GM21515 (cell line): ENCODE data around the gene FMNL2.
"Not testable (repeated sequence)": the region's sequence is repeated elsewhere in the genome, so short reads cannot be mapped to it uniquely, and the experiment has no call there.

Source experiments
- ATAC-seq: cut with Tn5 transposase; IDR thresholded peaks from one replicate; pipeline ENCODE4 v1.9.1; 2021; ENCODE audit not compliant: unreplicated experiment

Gene FMNL2

DNA sequence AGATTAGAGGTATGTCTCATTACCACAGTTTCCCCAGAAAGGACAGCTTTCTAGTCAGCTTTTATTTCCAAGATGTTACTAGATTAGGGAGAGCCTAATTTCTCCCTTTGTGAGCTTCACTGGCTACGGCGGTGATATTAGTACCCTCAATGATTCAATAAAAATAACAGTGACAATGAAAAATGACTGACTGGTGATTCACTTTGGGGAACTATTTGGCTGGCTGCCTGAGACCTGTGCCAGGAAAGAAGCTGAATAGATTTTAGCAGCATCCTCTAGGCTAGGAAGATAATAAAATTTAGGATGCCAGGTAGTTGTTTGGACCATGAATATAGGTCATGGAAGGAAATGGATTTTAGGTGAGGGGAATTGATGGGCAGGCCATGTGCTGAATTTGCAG is 178.7 kb downstream of the FMNL2 start:
- no peak for ATAC-seq

DNA sequence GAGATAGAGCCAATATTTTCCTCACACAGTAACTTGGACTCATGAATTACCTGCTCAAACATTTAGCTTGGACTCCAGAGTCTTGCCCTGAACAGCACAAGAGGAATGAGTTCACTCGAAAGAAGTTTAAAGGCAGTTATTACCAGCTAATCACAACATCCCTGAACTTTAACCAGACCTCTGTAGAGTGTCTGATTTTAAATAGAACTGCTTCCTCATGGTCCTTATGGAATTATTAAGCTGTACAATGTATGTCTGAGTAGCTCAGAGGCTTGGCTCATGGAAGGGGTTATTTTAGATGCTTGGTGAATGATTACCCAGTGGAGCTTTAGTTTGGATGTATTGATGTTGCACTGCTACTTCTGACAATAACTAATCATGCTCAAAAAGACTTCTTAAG is 183.1 kb downstream of the FMNL2 start:
- no peak for ATAC-seq

DNA sequence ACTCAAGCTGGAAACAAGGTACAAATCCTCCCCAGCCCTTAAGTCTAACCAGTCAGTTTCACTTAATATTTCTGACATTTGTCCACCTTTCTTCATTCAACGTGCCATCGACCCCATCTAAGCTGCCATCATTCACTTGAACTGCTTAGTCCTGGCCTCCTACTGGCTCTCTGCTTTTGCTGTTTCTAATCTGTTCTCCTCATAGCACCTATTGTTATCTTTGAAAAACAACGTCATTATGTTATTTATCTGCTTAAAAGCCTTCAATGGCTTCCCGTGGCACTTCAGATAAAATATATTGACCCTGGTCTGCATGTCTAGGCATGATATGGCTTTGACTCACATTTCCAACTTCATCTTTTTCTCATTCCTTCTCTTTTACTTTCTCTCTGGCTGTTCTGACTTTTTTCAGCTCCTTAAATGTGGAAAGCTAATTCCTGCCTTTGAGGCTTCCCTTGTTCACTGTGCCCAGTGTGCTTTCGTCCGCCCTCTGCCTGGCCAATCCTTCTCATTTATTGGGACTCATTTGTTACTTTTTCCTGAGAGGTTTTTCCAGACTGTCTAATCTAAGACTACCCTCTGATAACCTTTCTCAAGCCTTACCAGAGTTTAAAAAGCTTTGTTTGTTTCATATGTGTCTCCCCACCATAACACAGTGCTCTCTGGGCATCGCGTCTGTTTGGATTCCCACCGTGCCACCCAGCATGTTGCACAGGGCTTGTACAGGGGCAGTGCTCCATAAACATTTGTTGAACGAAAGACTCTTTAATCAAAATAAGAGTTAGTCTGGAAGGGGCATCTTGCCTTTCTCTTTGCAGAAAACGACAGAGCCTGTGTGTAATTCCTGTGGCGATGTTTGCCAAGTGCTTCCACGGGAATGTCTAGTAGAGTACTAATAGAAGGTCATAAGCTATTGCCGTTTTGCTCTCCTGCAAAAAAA is 183.9 kb downstream of the FMNL2 start:
- ATAC-seq, result no peak

DNA sequence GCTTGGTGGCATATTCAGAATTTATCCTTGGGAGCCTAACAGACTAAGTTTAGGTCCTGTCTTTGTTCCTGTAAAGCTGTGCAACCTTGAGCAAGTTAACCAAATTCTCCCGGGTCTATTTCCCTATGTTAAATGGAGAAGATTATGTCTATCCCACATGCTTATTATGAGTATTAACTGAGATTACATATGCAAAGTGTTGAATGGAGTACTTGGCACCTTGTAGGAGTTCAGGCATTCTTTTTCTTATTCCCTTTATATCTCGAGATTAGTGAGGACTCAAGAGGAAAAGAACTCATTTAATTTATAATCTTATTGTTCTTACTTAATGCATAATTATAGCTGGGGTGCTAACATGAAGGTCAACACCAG is 184.6 kb downstream of the FMNL2 start:
- no peak for ATAC-seq

DNA sequence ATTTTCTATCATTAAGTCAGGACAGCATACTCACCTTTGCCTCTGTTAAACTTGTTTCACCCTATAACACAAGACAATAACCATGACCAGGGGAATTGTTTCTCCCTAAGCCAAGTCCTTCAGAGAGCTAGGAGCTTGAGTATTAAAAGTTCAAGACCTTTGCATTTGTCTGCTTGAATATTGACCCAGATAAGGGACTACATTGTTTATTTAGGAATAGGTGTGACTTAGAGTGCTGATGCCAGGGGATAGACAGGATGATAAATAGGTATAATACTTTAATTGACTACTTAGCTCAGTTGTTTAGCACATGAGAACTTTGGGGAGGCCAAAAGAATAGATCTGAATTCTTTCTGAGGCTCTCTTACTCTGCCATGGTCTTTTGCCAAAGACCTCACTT is 185.8 kb downstream of the FMNL2 start:
- ATAC-seq, result no peak

DNA sequence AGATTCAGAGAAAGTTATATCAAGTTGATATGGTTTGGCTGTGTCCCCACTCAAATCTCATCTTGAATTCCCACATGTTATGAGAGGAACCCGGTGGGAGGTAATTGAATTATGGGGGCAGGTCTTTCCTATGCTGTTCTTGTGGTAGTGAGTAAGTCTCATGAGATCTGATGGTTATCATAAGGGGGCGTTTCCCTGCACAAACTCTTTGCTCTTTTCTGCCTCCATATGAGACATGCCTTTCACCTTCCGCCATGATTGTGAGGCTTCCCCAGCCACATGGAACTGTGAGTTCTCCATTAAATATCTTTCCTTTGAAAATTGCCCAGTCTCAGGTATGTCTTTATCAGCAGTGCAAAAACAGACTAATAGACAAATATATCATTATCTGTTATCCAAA is 187.5 kb downstream of the FMNL2 start:
- ATAC-seq, result not testable (repeated sequence)

DNA sequence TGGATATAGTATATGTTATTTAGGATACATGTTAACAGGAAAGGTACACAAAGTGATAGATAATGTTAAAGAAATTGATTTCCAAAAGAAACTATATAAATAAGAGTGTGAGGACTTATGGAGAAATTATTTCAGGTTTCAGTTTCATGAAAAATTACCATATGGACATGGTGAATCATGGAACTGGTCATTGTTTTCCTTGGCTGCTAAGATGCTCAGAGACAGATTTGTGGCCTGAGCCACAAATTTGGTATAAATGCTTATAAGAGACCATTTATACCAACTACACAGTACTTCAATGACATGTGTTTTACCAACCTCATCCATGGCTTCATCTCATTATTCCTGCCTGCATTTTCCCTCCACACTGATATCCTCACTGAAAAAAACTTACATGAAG is 188.1 kb downstream of the FMNL2 start:
- ATAC-seq, result no peak

DNA sequence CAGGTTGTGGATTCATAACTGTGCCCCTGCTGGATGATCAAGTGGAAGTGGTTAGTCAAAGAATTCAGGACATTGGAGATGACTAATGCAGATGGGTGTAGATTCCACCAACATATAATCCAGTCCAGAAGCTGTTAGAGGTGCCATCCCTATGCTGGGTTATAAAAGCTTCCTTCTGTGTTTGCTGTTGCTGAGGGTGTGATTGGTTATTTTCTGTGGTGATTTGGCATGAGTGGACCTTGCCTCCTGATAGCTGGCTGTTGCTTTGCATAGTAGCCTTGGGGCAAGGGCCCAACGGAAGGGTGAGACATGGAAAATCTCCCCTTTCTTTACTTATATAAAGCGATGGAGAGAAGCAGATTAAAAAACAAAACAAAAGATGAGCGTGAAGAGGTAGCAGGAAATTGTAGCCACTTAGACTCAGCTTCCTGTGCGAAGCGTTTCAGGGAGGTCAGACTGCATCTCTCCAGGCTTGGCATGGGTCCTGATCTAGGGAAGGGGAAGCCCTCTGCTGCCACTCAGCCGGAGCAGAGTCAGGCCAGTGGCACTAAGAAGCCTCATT is 190.4 kb downstream of the FMNL2 start:
- no peak for ATAC-seq

DNA sequence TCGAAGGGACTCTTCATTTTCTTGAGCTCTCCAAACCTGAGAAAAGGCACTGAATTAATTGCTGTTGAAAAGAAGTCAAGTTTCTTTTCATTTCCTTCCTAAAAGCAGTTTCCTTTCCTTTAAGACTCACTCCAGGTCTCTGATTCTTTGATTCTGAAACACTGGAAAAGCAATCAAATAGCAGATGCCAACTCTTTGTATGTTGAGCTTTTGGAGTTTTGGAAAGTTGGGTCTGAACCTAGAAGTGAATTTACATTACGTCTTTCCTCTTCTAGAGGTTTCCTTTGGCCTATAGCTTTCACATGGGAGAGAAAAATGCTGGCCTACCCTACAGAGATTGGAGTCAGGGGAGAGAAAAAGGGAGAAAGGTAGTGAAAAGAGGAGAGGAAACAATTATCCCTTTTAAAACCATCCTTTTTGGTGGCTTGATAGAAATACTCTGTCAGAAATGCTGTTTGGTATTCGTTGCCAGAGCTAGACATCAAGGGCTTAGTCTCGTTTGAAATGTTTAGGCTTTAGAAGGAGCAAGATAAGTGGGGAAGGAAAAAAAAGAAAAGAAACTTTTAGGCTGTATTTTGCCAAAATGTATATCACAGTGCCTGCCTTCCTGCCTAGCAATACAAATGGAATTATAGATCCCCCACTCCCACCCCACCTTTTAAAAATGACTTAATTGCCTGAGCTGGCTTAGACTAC is 194.6 kb downstream of the FMNL2 start:
- no peak for ATAC-seq

DNA sequence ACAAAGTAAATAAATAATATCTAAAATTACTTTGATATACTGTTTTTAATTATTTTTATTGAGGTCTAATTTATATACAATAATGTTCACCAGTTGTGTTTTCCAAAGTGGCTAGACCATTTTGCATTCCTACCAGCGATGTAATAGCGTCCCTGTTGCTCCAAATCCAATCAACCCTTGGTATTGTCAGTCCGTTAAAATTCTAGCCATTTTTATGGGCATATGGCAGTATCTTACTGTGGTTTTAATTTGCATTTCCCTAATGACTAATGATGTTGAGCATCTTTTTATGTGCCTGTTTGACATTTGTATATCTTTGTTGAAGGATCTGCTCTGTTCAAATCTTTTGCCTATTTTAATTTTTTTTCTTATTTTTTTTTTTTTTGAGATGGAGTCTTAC is 197.3 kb downstream of the FMNL2 start:
- no peak for ATAC-seq

DNA sequence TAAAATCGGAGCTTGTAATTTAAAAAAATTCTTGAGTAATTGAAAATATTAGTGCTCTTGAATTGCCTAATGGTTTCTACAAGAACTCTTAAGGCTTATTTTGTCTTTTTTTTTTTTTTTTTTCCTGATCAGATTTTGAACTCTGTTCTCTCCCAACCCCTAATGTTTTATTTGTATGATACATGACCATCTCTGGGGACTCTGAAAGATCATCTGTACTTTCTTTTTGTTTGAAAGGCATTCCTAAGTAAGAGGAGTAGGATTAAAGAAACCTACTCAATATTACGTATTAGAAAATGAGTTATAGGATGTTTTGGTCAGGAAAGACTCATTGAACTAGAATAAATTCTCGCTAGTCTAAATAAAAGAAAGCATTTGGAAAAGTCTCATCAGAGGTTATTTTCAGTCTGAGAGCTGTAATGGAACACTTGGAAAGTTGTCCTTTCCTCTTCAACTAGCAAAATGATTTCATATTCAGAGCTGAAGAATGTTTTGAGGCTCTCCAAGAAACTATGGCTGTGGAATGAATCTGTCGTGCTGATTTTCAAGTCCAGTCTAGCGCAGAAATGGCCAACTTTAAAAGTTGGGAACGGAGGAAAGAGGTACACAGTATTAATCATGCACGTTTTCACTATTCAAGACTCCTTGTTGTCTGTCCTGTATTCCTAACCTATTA is 199.6 kb downstream of the FMNL2 start:
- no peak for ATAC-seq

DNA sequence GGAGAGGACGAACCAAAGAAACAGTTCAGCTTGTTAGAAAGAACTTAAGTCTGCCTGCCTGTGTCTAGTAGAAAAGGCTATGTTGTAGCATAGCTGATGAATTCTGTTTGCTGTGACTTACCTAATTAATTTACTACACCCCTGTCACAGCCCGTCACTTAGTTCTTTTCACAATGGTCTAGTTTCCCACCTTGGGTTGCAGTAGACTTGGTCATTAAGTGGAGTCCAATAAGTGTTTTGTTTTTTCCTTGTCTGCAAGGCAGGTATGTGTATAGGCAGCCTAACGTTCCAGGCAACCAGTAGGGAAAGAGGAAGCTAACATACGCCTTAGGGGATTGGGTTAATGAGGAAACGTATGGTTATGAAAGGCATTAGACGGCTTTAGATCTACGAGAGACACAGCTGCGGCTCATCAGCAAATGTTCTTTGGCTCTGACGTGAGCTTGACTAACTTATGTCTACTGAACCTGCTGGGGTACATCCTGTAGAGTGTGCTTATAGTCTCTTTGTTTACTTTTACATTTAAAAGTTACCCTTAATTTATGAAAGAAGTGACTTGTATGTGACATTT is 202.2 kb downstream of the FMNL2 start:
- ATAC-seq, result no peak

DNA sequence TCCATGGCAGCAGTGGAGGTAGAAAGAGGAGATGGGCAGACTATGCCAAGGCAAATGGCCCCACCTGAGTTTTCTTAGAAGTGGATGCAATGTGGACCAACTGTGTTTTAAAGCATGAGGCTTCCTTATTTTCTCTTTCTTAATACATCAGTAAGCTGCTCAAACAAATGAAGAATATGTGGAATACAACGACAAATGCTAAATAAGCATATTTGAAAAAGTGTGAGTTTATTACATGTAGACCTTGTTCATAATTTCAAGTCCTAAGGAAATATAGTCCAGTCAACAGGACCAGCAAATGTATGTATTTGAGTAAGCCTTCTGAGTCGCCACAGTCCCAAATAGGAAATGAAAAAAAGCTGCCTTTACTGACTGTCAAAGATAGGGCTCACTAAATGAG is 204.4 kb downstream of the FMNL2 start:
- ATAC-seq, result no peak

DNA sequence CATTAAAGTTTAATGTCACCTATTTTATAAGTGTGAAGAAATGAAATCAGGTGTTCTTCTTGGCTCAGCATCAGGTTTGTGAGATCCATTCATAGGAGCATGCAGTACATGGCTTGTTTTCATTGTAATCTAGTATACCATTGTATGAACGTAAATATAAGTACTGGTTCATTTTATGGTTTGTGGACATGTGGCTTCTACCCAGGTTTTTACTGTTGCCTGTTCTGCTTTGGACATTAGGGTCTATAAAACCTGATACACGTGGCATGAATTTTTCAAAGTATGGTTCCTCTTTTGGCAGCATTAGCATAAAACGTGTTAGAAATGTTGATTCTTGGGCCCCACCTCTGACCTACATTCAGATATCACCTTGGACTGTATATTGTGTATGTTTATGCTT is 206.7 kb downstream of the FMNL2 start:
- ATAC-seq, result no peak

DNA sequence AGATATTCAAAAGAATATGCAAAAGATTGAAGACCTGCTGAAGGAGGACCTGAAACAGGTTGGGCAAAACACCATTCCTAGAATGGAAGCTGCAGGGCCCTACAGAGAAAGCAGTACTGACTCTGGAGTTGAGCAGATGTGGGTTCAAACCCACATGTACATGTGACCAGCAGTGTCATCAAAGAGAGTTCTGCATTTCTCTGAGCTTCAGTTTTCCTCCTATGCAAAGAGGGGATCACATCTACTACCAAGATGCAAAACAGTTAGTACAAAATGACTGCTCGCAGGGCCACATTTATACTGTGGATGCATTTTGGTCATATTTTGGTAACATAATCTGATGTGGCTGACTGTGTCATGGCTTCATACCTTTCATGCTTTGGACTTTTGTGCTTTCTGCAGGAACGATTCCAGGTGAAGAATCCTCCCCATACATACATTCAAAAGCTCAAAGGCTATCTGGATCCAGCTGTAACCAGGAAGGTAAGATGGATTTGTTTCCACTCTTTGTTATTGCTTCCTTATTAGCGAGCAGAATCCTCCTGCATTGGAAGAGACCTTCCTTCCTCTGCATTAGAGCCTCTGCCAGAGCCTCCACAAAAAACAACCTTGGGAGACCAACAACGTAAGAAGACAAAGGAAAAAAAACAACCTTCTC is 207.5 kb downstream of the FMNL2 start:
- ATAC-seq, result no peak

DNA sequence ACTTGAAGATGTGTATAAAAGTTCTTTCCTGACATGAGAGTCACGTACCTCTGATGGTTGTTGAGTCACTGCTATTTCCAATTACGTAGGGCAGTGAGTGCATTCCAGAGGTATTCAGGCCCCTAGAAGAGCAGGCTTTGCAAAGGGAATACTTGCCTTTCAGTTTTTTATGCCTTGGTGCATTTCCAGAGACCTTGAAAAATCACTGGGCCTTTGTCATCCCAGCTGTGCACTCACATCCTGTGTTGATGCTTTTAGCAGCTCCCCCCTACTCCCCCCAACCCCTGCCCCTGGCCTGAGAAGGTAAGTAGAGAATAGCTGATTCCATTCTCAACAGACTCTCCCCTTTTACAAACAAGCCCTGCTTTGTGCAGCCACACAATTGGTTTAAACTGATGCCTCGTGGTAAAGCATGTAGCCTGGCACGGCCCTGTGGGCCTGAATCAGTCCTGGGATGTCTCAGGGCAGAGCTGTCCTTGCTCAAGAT is 208.1 kb downstream of the FMNL2 start:
- ATAC-seq, result no peak

DNA sequence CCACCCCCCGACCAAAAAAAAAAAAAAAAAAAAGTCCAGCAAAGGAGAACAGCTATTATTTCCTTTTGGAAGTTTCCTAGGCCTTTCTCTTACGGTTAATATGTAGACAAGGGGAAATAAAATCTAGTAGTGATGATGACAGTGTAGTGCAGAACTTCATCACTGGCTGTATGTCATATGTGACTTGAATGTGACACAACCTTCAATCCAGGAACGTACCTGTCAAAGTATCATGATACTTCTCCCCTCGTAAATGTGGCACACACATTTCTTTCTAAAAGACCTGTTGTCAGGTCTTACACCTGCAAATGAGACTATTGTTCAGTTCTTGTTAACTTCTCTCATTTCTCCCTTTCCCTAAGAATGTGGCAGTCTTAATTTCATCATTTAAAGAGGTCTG is 208.7 kb downstream of the FMNL2 start:
- ATAC-seq, result no peak

DNA sequence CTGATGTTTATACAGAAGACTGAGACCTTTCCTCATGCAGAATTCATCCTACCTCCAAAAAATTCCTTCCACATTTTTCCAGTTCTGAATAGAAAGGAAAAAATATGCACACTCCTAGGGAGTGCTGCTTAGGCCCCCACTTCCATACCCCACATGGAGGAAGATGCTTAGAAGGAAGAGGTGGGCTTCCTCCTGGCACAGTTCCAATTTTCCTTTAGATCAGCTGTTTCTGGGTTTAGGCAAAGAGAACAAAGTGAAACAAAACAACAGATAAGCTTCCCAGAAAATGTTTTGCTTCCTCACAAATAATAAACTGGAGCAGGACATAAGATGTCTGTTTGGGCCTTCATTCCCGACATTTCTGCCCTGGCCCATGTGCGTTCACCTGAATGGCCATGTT is 209.7 kb downstream of the FMNL2 start:
- no peak for ATAC-seq

DNA sequence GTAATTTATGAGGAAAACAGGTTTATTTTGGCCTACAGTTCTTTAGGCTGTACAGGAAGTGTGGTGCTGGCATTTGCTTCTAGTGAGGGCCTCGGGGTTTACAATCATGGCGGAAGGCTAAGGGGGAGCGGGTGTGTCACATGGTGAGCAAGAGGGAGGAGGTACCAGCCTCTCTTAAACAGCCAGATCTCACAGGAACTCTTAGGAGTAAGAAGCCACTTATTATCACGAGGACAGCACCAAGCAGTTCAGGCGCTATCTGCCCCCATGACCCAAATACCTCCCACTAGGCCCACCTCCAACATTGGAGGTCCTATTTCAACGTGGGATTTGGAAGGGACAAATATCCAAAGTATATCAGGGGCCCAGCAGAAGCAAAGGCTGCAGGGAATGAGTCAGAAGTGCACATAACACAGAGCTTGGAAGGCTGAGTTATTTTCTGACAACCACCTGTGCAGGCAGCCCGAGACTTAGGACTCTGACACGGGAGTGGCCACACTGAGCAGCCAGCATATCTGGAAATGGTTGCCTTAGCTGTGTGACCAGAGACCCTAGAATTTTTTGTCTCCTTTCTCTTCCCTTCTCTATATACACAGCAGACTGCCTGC is 211.4 kb downstream of the FMNL2 start:
- ATAC-seq, result no peak
